NCI-H1092 treated with DMSO at 0.1 percent for 48 hours (cell line): Measurements from ENCODE around the gene SENP1.
A peak's percentile ranks its signal among the peaks of the same experiment; 100 is the strongest.

Source experiments
- DNase-seq: peaks from one replicate; lab custom pipeline; 2025; lab: John Stamatoyannopoulos, UW

The SENP1 gene

DNA sequence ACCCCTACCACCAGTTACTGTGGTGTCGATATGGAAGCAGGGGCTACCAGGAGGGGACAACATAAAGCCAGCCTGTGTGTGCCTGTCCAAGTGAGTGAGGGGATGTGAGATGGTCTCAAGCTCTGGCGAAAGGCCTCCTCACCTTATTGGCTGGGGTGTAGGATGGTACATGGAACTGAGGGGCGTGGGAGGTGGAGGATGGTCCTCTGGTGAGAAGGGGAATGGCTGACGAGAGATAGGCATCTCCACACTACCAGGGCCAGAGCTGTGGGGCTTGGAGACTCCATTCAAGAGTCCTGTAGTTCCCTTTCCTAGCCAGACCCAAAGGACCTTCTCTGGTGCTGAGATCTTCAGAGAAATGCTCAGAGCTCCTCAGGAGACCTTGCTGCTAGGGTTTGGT is 69.1 kb downstream of the SENP1 start:
- DNase-seq, result no peak

DNA sequence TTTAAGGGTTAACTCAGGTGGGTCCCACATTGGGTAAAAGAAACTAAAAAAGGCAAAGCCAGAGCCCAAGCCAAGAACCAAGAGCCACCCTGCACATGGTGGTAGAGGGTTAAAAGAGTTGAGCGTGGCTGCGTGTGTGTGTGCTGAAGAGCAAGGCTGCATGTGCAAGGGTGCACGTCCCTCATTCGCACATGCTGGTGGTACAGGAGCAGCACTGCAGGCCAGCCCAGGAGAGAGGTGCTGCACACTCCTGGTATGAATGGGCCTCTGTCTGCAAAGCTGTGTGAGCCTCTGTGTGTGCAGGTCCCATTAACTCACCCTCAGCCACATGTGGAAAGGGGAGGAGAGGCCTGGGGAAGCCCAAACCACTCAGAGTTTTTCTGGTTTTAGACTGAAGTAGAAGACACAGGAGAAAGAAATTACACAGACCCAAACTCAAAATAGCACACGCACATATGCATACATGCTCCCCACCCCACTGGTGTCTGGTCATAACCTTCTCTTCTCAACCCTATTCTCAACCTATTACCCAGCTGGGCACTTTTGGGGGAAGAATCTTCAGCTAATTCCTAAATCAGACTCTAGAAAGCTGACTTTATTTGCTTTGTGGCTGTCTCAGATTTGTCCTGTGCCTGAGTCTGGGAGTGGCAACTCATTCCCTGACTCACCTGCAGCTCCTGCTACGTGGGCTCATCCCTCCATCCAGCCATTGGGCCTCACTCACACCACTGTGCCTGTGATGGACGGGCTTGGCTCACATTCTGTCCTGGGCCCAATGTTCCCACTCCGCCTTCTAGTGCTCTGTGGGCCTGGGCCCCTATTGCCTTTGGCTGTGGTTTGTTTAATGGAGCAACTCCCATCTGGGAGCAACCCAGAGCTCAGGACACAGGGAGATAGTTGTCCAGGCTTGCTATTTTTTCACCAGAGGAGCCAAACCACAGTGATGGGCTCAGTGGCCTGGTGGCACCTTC is 70.8 kb downstream of the SENP1 start:
- no peak for DNase-seq

DNA sequence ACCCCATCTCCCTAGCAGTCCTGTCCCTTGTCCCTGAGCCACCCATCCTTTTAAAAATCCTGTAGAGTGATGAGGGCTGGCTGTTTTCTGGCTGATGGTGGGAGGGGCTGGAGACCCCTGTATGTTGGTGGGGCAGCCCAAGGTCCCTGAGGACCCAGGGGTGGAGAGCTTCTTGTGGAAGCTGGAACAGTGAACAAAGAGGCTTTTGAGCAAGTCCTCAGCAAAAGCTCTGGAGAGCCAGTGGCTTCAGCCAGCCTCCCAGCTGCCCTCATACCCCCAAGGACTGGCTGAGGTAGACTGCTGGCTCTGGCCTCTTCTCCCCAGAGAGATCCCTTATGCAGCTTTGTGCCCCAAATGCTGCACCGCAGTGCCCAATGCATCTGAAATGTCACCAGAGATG is 72.4 kb downstream of the SENP1 start:
- no peak for DNase-seq

DNA sequence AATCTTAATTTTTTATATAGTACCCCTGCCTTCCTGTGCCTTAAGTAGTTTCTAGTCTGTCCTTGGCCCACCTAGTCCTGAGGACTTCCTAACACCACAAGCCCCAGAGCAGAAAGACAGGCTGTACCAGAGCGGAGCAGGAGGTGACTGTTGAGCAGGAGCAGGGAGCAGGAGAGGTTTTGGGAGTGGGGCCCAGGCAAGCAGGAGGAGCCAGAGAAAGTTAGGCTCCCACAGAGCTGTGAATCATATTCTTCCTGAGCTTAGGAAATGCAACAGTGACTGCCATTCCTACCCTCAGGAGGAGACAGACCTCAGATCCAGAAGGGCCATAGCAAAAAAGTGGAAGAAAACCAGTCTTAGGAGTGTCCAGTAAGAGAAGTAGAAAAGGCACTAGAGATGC is 73.3 kb downstream of the SENP1 start:
- DNase-seq, result no peak

DNA sequence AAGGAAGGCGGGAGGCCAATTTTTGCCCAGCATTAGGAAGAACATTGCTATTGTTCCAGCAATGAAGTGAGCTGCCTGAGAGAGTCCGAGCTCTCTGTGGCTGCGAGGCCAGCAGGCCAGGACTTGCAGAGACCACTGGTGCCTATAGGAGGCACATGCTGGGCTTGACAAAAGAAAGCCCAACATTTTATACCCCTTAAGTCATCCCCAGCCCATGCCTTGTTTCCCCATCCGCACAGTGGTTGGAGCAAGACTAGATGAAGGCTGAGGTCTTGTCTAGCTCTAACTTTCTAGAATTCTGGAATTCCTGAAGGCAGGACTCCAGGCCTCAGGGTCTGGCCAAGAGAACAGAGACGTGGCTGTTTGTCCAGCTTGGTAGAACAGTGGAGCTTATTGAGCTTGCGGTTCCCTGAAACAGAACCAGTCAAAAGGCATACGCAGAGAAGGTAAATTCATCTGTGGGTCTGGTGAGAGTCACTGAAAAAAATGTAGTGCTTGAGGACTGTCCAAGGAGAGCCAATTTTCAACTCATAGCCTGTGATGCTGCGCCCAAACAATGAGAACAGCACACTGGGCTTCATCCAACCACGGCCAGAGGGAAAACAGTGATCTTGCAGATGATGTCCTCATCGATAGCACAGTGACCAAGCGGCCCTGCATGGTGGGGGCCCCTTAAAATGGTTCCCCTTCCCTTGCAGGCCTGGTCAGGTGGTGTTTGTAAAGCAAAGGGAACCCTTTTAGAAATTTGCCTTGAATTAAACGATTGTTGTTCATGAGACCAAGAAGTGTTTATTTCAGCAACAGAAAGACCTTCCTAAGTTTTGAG is 74.5 kb downstream of the SENP1 start:
- no peak for DNase-seq

GRCh38 chr12:48030173-48030650 is 75.7 kb downstream of the SENP1 start:
- peak; percentile 50 for DNase-seq

GRCh38 chr12:48029491-48030172 is 76.2 kb downstream of the SENP1 start:
- DNase-seq, result peak; percentile 21

DNA sequence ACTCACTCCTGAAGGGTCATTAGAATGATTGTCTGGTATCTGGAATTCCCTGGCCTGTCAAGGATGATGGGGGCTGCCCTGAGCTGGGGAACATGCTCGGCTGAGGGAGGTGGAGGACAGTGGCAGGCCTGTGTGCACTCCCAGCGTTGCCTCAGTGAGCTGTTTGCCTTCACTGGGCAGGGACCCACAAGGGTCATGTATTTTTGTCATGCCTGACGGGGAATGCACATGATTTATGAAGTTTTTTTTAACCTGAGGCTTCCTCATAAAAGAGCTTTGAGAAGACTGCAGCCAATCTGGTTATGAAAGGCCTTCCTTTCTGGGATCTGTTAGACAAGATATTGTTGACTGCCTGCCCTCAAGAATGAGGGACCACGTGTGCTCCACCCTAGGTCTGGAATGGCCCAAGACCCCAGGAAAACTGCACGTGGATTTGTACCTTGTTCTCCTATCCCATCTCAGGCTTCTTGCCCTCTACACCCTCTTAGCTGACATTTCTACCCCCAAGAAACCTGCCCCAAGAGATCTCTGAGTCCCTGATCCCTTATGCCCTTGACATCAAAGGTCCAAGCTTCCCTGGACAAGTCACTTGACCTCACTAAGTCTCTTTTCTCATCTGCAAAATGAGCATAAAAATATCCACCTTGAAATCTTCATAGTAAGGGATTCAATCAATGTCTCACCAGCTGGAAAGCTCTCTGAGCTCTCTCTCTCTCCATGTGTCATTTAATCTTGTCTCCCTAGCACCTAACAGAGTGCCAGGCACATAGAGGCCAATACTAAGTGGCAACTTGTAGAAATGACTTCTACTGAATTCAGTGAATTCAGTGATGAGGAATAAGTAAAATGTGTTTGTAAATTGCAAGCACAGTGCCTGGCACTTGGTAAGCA is 77.1 kb downstream of the SENP1 start:
- DNase-seq, result no peak

DNA sequence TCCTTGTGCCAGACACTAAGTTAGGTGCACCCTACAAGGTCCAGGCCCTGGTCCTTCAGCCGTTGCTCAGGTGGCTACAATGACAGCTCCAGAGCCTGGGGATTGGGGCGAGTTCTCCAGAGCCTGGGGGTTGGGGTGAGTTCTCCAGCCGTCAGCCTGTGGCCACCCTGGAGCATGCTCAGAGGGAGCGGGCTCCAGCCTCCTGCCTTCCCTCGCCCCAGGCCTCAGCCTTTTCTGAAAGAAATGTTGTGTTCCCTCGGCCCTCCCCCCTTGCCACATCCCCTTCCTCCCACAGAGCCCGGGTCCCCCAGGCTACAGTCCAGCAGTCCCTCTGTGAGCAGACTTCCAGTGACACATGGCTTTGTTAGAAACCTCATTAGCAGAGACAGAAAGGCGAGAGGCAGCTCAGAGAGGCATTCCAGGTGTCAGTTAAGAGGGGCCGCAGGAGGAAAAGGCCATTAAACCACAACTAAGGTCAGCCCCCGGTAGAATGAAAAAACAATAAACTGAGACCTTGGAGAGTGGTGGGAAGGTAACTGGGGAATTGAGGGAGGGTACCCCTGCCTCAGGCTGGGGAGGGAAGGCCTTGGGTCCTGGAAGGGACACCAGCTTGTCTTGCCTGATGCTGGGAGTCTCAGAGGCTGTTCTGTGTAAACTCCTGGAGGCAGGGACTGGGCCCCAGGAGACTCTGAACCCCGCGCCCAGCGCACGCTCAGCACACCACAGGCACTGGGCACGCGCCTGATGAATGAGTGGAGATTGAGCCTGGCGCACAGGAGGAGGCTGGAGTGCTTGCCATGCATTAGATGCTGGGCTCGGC is 78.5 kb downstream of the SENP1 start:
- DNase-seq, result no peak

- DNase-seq, result no peak
Measured at GRCh38 chr12:48026060-48026827, 79.6 kb downstream of the SENP1 start.

GRCh38 chr12:48025281-48025680 is 80.6 kb downstream of the SENP1 start:
- no peak for DNase-seq

GRCh38 chr12:48024735-48025134 is 81.1 kb downstream of the SENP1 start:
- DNase-seq, result no peak

- DNase-seq, result peak; percentile 53
Measured at GRCh38 chr12:48023386-48023785, 82.5 kb downstream of the SENP1 start.

DNA sequence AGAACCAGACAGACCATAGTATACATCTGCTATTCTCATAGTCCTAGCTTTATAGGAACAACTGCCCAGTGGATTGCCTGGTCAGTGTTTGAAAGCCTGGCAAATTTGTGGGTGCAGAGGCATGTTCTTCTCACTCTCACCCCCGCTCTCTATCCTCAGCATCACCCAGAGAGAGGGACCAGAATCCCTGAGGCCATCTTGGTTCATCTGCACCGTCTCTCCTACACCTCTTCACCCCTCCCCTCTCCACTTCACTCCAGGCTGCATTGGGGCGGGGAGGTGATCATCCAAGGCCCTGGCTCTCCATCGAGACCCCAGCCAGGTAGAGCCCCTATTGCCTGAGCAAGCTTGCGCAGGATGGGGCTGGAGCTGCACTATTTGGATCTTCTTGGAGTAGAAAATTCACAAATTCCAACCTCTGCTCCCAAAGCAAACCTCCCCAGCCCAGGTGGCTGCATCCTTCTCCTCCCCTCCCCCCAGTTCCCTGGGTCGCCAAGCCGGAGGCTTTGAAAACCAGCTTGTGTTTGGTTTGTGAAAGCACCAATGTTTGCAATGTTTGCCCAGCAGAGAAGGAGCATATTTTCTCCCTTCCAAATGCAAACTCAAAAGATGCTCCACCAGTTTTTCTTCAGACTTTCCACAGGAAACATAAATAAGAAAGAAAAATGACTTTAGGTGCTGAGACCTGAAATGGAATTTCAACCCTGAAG is 83.0 kb downstream of the SENP1 start:
- DNase-seq, result peak; percentile 15

DNA sequence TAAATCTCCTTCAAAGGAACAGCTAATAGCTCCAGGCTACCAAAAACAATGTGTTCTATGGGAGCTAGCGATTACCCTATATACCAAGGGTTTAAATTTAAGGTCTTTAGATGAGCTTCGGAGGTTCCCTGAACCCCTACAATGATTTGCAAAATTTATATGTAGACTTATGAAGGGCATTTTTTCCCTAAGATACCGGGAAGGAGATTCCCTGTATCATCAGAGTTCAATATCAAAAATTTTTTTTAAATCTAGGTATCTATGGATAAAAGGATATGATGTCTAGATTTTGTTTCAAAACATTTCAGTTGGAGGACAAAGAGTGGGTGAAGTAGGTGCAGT is 83.7 kb downstream of the SENP1 start:
- no peak for DNase-seq

GRCh38 chr12:48021485-48022179 is 84.2 kb downstream of the SENP1 start:
- DNase-seq, result peak; percentile 21

DNA sequence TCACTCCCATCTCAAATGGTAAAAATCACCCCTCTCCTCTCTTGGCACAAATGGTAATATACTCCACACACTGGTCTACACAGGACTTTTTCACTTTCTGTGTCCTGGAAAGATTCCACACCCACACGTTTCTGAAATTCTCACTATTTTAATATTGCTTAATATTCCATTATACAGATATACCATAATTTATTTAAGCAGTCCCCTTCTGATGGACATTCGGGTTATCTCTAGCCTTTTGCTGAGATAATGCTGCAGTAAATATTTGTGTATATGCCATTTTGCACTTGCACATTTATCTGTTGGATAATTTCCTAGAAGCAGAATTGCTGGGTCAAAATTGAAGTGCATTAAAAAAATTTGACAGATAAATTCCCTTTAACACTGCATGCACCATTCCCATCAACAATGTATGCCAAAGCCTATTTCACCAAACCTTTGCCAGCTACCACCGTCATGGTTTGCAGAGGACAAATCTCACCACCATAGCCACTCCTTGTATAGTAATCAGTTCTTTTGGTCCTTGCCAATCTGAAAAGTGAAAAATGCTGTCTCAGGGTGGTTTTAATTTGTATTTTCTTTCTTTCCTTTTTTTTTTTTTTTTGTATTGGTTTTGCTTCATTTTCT is 86.1 kb downstream of the SENP1 start:
- DNase-seq, result no peak

- DNase-seq, result no peak
Measured at GRCh38 chr12:48018618-48018995, 87.3 kb downstream of the SENP1 start.
